PC-9 (cell line): ENCODE data around the gene ZNF865.

ENCODE experiments used
- EZH2 ChIP-seq: fragments of 200-600 bp; sonication (generic); IDR thresholded peaks from 2 replicates; pipeline ENCODE4 v1.8.0; 2017; ENCODE audit warnings: antibody characterized with exemption, low read depth
- TF ChIP-seq, protein P1 (sequence below): fragments of 200-600 bp; sonication (generic); conservative IDR thresholded peaks from 2 replicates; pipeline ENCODE4 v1.6.1; 2017; ENCODE audit warnings: mixed run types, antibody characterized with exemption, mild to moderate bottlenecking, moderate library complexity

DNA sequence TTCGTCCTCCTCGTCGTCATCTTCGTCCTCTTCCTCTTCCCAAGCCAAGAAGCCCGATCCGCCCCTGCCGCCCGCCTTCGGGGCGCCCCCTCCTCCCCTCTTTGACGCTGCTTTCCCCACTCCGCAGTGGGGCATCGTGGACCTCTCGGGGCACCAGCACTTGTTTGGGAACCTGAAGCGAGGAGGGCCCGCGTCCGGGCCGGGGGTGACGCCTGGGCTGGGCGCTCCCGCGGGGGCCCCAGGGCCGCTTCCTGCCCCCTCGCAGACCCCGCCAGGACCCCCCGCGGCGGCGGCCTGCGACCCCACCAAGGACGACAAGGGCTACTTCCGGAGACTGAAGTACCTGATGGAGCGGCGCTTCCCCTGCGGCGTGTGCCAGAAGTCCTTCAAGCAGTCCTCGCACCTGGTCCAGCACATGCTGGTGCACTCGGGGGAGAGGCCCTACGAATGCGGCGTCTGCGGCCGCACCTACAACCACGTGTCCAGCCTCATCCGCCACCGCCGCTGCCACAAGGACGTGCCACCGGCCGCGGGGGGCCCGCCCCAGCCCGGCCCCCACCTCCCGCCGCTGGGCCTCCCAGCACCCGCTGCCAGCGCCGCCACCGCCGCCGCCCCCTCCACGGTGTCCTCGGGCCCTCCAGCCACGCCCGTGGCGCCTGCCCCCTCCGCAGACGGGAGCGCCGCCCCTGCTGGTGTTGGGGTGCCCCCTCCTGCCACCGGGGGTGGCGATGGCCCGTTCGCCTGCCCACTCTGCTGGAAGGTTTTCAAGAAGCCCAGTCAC is 8.7 kb downstream of the ZNF865 start:
- TF ChIP-seq, protein P1, sequence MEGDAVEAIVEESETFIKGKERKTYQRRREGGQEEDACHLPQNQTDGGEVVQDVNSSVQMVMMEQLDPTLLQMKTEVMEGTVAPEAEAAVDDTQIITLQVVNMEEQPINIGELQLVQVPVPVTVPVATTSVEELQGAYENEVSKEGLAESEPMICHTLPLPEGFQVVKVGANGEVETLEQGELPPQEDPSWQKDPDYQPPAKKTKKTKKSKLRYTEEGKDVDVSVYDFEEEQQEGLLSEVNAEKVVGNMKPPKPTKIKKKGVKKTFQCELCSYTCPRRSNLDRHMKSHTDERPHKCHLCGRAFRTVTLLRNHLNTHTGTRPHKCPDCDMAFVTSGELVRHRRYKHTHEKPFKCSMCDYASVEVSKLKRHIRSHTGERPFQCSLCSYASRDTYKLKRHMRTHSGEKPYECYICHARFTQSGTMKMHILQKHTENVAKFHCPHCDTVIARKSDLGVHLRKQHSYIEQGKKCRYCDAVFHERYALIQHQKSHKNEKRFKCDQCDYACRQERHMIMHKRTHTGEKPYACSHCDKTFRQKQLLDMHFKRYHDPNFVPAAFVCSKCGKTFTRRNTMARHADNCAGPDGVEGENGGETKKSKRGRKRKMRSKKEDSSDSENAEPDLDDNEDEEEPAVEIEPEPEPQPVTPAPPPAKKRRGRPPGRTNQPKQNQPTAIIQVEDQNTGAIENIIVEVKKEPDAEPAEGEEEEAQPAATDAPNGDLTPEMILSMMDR = no peak
- no peak for TF ChIP-seq EZH2
